ENCODE results near the gene FAM193A.

- TF ChIP-seq, protein P1, sequence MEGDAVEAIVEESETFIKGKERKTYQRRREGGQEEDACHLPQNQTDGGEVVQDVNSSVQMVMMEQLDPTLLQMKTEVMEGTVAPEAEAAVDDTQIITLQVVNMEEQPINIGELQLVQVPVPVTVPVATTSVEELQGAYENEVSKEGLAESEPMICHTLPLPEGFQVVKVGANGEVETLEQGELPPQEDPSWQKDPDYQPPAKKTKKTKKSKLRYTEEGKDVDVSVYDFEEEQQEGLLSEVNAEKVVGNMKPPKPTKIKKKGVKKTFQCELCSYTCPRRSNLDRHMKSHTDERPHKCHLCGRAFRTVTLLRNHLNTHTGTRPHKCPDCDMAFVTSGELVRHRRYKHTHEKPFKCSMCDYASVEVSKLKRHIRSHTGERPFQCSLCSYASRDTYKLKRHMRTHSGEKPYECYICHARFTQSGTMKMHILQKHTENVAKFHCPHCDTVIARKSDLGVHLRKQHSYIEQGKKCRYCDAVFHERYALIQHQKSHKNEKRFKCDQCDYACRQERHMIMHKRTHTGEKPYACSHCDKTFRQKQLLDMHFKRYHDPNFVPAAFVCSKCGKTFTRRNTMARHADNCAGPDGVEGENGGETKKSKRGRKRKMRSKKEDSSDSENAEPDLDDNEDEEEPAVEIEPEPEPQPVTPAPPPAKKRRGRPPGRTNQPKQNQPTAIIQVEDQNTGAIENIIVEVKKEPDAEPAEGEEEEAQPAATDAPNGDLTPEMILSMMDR (IDR thresholded peaks at IDR 0.05 in 4 of 5, conservative IDR thresholded peaks at IDR 0.05 in 1 of 5): no peak
- no peak for TF ChIP-seq POLR2A (IDR thresholded peaks at IDR 0.05)
Measured at GRCh38 chr4:2673157-2673556, 136.7 kb downstream of the FAM193A start.

All from gastrocnemius medialis (tissue), 4 donors.